Hepatocyte (in vitro differentiated cells): Measurements from ENCODE around the gene SLC25A44.

Experiments
- CTCF ChIP-seq: fragments of 200-600 bp; sonication (generic); IDR thresholded peaks from 2 replicates; pipeline ENCODE4 v1.5.1; 2016; ENCODE audit warnings: antibody characterized with exemption, mild to moderate bottlenecking; ENCODE audit not compliant: poor library complexity
- EZH2phosphoT487 ChIP-seq: fragments of 200-600 bp; sonication (generic); IDR thresholded peaks from one replicate; pipeline ENCODE4 v1.6.1; 2018; ENCODE audit warnings: antibody characterized with exemption, mild to moderate bottlenecking, low read depth, moderate library complexity; ENCODE audit not compliant: unreplicated experiment, severe bottlenecking

DNA sequence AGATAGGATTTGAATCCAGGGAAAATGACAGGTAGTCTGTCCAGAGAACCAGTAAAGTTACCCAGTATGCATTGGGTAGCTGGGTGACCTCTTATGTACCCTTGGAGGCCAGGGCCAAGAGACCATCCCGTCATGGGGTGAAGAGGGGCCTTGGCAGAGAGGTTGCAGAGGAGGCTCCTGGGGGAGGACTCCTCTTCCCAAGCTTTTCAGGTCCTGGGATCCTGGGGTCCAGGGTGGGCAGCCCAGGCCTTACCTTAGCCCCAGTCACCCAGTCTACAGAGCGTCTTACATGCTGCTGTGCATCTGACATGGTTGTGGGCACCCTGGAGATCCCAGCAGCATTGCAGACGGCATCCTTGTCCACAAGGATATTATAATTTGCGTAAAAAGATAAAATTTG, 32.9 kb downstream of the SLC25A44 start:
- TF ChIP-seq CTCF = no peak
- no peak for TF ChIP-seq EZH2phosphoT487
